Activated CD4-positive, alpha-beta T cell treated with anti-CD3 and anti-CD28 coated beads, Interleukin-2, amount 10 ng/mL, durations not matched to agents 24 days and 14 days (primary cell): ENCODE results near the gene CITED4. TPM values are rescaled to one million over a fixed set of nuclear protein-coding genes. Genes with fewer than 3 reads are reported as not detected.

Experiments
- DNase-seq: peaks from one replicate; pipeline ENCODE4 v3.0.0; 2022
- H3K27ac Mint-ChIP-seq: one replicate; pipeline ENCODE4 v1.8.0; 2022; ENCODE audit warnings: mild to moderate bottlenecking, mixed read lengths
- H3K27me3 Mint-ChIP-seq: one replicate; pipeline ENCODE4 v1.8.0; 2022; ENCODE audit warnings: mixed read lengths
- H3K36me3 Mint-ChIP-seq: one replicate; pipeline ENCODE4 v1.8.0; 2022; ENCODE audit warnings: low read depth, mild to moderate bottlenecking, mixed read lengths
- H3K4me1 Mint-ChIP-seq: one replicate; pipeline ENCODE4 v1.8.0; 2021; ENCODE audit warnings: mixed read lengths
- H3K4me3 Mint-ChIP-seq: one replicate; pipeline ENCODE4 v1.8.0; 2022; ENCODE audit warnings: mild to moderate bottlenecking, moderate library complexity, mixed read lengths
- H3K9me3 Mint-ChIP-seq: one replicate; pipeline ENCODE4 v1.8.0; 2021; ENCODE audit warnings: mixed read lengths
- intact Hi-C: fragments of 100-400 bp; cut with micrococcal nuclease; formaldehyde crosslinking; loops from one replicate; pipeline ENCODE4 v1.15.1; 2023
- total RNA-seq: library from RNA; stranded (reverse); gene quantifications from 2 replicates; pipeline ENCODE4 v1.2.3, GENCODE V29; 2022

CITED4 gene
- total RNA-seq, 1 donor from 2014 or later, result 5.5 TPM

GRCh38 chr1:40825996-40826395 lies 36.2 kb downstream of the CITED4 start:
- Mint-ChIP-seq H3K4me1 (peaks cover 13% of the 10 kb centered on the region), H3K27me3 (no peaks in the 10 kb centered on the region), H3K9me3 (no peaks in the 10 kb centered on the region), H3K27ac (no peak overlapping the region), H3K36me3 (no peaks in the 10 kb centered on the region), H3K4me3 (no peak overlapping the region)
- no peak for DNase-seq
- intact Hi-C loops, result no loop called here

DNA sequence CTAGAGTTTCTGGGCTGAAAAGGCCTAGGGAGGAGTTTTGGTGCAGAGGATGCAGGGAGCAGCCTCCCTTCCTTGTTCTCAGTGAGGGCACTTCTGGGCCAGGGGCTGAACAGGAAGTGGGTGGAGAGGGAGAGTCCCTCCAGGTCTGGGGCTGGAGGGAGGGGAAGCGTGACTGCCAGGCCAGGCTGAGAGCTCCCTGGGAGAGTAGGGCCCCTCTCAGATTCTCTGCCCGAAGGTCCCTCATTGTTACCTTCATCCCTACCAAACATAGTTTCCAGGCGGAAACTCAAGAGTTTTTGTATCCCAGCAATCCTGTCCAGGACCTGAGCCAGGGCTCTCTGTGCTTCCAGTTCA lies 36.8 kb downstream of the CITED4 start:
- Mint-ChIP-seq H3K9me3 (no peaks in the 10 kb centered on the region), H3K27ac (peak overlapping the region; percentile 56), H3K36me3 (no peaks in the 10 kb centered on the region), H3K27me3 (no peaks in the 10 kb centered on the region), H3K4me3 (no peak overlapping the region), H3K4me1 (peaks cover 13% of the 10 kb centered on the region)
- intact Hi-C loops, result no loop called here
- no peak for DNase-seq

GRCh38 chr1:40824591-40825434 lies 37.4 kb downstream of the CITED4 start:
- intact Hi-C loops, result no loop called here
- H3K9me3 Mint-ChIP-seq, result no peaks in the 10 kb centered on the region
- H3K4me3 Mint-ChIP-seq, result no peak overlapping the region
- H3K36me3 Mint-ChIP-seq, result no peaks in the 10 kb centered on the region
- DNase-seq, result no peak
- peaks cover 13% of the 10 kb centered on the region for H3K4me1 Mint-ChIP-seq
- peak overlapping the region; percentile 56 for H3K27ac Mint-ChIP-seq
- no peaks in the 10 kb centered on the region for H3K27me3 Mint-ChIP-seq

- H3K4me3 Mint-ChIP-seq, result no peak overlapping the region
- intact Hi-C loops, result no loop called here
- no peaks in the 10 kb centered on the region for H3K27me3 Mint-ChIP-seq
- H3K4me1 Mint-ChIP-seq, result peaks cover 14% of the 10 kb centered on the region
- H3K36me3 Mint-ChIP-seq, result no peaks in the 10 kb centered on the region
- H3K9me3 Mint-ChIP-seq, result no peaks in the 10 kb centered on the region
- no peak for DNase-seq
- no peak overlapping the region for H3K27ac Mint-ChIP-seq
Measured at GRCh38 chr1:40823983-40824382, 38.2 kb downstream of the CITED4 start.

DNA sequence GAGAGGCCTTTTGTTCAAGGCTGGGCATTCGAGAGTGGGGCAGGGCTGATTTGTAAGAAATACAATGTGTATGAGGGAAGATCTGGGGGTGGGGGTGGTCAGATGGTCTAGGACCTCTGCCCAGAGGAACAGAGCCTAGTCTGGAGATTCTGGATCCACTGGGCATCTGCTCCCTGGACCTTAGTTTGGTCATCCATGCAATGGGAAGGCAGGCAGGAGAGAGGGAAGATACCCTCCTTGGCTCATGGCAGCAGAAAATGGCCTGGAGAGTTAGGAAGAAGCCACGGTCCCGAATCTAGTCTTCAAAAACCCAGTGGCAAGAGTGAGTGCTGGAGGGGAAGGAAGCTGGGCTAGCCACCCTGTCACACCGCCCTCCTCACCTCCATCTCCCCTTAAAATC lies 38.8 kb downstream of the CITED4 start:
- DNase-seq, result no peak
- Mint-ChIP-seq H3K4me1 (peaks cover 19% of the 10 kb centered on the region), H3K27ac (no peak overlapping the region), H3K36me3 (no peaks in the 10 kb centered on the region), H3K27me3 (no peaks in the 10 kb centered on the region), H3K4me3 (no peak overlapping the region), H3K9me3 (no peaks in the 10 kb centered on the region)
- intact Hi-C loops, result no loop called here

DNA sequence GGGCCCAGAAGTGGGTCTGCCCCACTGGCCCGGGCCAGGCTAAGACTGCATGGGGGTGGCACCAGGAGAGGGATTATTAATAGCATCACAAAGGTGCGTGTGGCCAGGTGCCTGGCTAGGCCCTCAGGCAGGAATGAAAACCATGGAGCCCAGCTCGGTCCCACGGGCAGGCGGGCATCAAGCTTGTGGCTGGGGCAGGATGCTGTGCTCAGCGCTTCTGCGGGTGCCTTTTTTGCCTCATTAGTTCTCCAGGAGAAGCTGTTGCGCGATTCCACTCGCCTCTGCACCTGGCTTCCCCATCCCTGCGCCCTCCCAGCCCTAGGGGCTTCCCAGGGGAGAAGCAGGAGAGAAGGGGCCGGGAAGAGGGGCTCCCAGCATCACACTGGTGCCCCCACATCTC lies 39.3 kb downstream of the CITED4 start:
- H3K36me3 Mint-ChIP-seq, result no peaks in the 10 kb centered on the region
- H3K9me3 Mint-ChIP-seq, result no peaks in the 10 kb centered on the region
- no peak overlapping the region for H3K4me3 Mint-ChIP-seq
- no peaks in the 10 kb centered on the region for H3K27me3 Mint-ChIP-seq
- no peak for DNase-seq
- intact Hi-C loops, result no loop called here
- H3K27ac Mint-ChIP-seq, result no peak overlapping the region
- peaks cover 19% of the 10 kb centered on the region for H3K4me1 Mint-ChIP-seq

DNA sequence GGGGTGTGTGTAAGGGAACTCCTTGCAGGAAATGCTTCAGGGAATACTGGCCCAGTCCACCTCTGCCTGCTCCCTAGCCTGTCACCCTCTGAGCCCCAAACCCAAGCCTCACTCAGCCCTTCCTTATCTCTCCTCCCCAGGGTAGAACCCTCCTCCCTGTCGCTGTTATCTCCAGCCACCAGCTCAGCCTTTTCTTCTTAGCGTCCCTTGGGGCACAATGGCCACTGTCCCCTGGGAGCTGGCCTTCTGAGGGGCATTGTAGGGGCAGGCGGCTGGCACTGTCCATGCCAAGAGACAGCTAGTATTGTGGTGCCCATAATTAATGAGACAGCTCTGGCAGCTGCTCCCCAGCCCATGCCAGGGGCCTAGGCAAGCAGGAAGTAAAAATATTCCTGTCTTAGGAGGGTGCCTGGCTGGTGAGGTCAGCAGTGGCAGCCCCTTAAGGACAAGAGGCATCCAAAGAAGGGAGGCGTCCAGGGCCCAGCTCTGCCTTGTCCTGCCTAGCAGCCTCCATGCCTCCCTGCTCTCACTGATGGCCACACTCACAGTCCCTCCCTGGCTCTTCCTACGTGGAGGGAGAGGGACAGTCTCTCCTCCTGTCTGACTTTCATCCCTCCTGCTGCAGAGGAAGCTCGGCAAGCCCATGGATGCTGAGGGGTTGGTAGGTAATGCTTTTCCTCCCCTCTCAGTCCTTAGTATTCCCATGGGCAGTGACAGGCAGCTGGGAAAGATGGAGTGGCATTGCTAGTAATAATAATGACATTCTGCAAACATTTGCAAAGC lies 41.1 kb downstream of the CITED4 start:
- Mint-ChIP-seq H3K27ac (no peak overlapping the region), H3K4me1 (peaks cover 20% of the 10 kb centered on the region), H3K4me3 (no peak overlapping the region), H3K9me3 (no peaks in the 10 kb centered on the region), H3K27me3 (peaks cover 2% of the 10 kb centered on the region), H3K36me3 (no peaks in the 10 kb centered on the region)
- no peak for DNase-seq
- intact Hi-C loops, result no loop called here

GRCh38 chr1:40820251-40820797 lies 41.8 kb downstream of the CITED4 start:
- Mint-ChIP-seq H3K36me3 (no peaks in the 10 kb centered on the region), H3K4me1 (peaks cover 14% of the 10 kb centered on the region), H3K4me3 (no peak overlapping the region), H3K27ac (no peak overlapping the region), H3K27me3 (peaks cover 2% of the 10 kb centered on the region), H3K9me3 (no peaks in the 10 kb centered on the region)
- intact Hi-C loops, result no loop called here
- DNase-seq, result no peak

DNA sequence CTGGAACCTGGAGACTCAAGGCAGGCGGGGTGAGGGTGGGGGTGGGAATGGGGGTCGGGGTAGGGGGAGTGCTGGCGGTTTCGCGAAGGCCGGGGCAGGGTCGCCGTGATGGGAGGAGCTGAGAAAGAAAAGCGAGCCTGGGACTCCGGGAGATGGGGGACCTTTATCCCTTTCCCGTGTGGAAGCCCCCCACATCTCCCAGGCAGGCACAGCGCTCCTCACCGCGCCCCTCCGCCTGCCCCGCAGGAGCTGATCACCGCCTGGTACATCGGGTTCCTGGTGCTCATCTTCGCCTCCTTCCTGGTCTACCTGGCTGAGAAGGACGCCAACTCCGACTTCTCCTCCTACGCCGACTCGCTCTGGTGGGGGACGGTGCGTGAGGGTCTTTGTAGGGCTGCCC lies 43.1 kb downstream of the CITED4 start:
- no peak for DNase-seq
- peak overlapping the region; percentile 83 for H3K4me3 Mint-ChIP-seq
- H3K27ac Mint-ChIP-seq, result peak overlapping the region; percentile 34
- no peaks in the 10 kb centered on the region for H3K36me3 Mint-ChIP-seq
- H3K9me3 Mint-ChIP-seq, result no peaks in the 10 kb centered on the region
- intact Hi-C loops, result no loop called here
- peaks cover 8% of the 10 kb centered on the region for H3K4me1 Mint-ChIP-seq
- H3K27me3 Mint-ChIP-seq, result peaks cover 2% of the 10 kb centered on the region

DNA sequence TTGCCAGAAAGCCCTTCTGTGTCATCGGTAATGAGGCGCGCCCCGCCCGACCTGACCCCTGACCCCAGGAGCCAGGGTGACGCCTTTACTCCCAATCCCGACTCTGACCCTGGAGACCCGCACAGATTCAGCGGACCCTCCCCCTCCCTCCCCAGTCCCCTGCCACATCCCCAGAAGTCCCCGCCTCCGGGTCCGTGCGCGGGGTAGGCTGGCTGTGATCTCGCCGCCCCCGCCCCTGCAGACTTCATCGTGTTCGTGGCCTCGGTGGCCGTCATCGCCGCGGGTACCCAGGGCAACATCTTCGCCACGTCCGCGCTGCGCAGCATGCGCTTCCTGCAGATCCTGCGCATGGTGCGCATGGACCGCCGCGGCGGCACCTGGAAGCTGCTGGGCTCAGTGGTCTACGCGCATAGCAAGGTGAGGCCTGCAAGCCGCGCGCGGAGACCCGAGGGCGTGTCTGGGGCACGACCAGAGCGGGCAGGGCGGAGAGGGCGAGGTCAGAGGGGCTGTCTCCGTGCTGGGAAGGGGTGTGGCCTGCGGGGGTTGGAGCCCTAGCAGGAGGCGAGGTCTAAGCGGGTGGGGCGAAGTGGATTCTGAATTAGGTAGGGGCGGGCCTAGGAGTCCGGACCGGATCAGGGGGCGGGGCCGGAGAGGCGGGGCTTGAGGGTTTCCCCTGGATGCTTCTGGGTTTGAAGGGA lies 43.8 kb downstream of the CITED4 start:
- Mint-ChIP-seq H3K9me3 (no peaks in the 10 kb centered on the region), H3K27me3 (peaks cover 2% of the 10 kb centered on the region), H3K4me1 (peaks cover 8% of the 10 kb centered on the region), H3K36me3 (no peaks in the 10 kb centered on the region), H3K4me3 (peak overlapping the region; percentile 83), H3K27ac (peak overlapping the region; percentile 61)
- peak; percentile 97 for DNase-seq
- intact Hi-C loops, result loop anchor here (1.0 kb wide), 2 partner anchors 9 to 16 kb away; no protein-coding TSS in a partner anchor

GRCh38 chr1:40817791-40818263 lies 44.3 kb downstream of the CITED4 start:
- no peak for DNase-seq
- intact Hi-C loops, result loop anchor here (1.0 kb wide), 2 partner anchors 9 to 16 kb away; no protein-coding TSS in a partner anchor
- Mint-ChIP-seq H3K27ac (peak overlapping the region; percentile 61), H3K4me1 (peaks cover 8% of the 10 kb centered on the region), H3K4me3 (peak overlapping the region; percentile 83), H3K36me3 (no peaks in the 10 kb centered on the region), H3K27me3 (peaks cover 8% of the 10 kb centered on the region), H3K9me3 (no peaks in the 10 kb centered on the region)

DNA sequence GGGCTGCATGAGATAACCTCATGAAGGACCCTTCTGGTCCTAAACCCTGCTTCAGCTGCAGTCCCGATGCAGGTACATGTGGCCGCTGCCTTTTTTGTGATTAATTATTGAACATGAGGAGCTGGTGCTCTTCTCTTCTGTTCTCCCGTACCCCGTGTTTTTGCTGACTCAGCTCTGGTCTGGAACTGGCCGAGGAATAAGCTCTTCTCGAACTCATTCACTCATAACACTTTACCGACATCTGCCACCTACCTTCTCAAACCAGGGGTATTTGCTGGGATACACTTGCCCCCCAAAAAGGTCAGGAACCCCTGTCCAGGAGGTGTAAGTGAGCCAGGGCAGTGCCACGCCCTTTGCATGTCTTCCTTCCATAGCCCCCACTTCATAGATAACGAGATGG lies 46.7 kb downstream of the CITED4 start:
- intact Hi-C loops, result no loop called here
- DNase-seq, result no peak
- no peaks in the 10 kb centered on the region for H3K9me3 Mint-ChIP-seq
- peaks cover 10% of the 10 kb centered on the region for H3K27me3 Mint-ChIP-seq
- no peak overlapping the region for H3K27ac Mint-ChIP-seq
- H3K4me3 Mint-ChIP-seq, result no peak overlapping the region
- no peaks in the 10 kb centered on the region for H3K36me3 Mint-ChIP-seq
- H3K4me1 Mint-ChIP-seq, result peaks cover 9% of the 10 kb centered on the region
